ENCODE results near the gene HOXA6.

Gene HOXA6

GRCh38 chr7:27166531-27167505, 19.2 kb upstream of the HOXA6 start:
- H3K27ac ChIP-seq (ENCODE audit: insufficient read depth, low read depth, low read length, poor library complexity, severe bottlenecking): no peak overlapping the region
- H3K4me3 ChIP-seq (ENCODE audit: insufficient read depth, low read depth, low read length): no peak overlapping the region
- 5% methylated on average over 50 of the region's 50 CpGs for WGBS, 2 experiments

GRCh38 chr7:27165996-27166530, 18.5 kb upstream of the HOXA6 start:
- Histone ChIP-seq H3K27ac (ENCODE audit: insufficient read depth, low read depth, low read length, poor library complexity, severe bottlenecking) (no peak overlapping the region), H3K4me1 (ENCODE audit: control insufficient read depth, insufficient read depth, low read length) (no peaks in the 10 kb centered on the region), H3K4me3 (ENCODE audit: insufficient read depth, low read depth, low read length) (no peak overlapping the region), H3K9me3 (ENCODE audit: control insufficient read depth, low read length) (no peaks in the 10 kb centered on the region), H3K27me3 (ENCODE audit: control insufficient read depth, insufficient read depth, low read length, poor library complexity, severe bottlenecking) (peaks cover 100% of the 10 kb centered on the region), H3K36me3 (ENCODE audit: control insufficient read depth, insufficient read depth, low read length) (no peaks in the 10 kb centered on the region)
- WGBS, 2 experiments: 9 to 10% methylated on average over 46 of the region's 46 CpGs

More at GRCh38 chr7:27166531-27167505, 19.2 kb upstream of the HOXA6 start:
- Histone ChIP-seq H3K27me3 (ENCODE audit: control insufficient read depth, insufficient read depth, low read length, poor library complexity, severe bottlenecking) (peaks cover 100% of the 10 kb centered on the region), H3K4me1 (ENCODE audit: control insufficient read depth, insufficient read depth, low read length) (no peaks in the 10 kb centered on the region), H3K36me3 (ENCODE audit: control insufficient read depth, insufficient read depth, low read length) (no peaks in the 10 kb centered on the region), H3K9me3 (ENCODE audit: control insufficient read depth, low read length) (no peaks in the 10 kb centered on the region)

GRCh38 chr7:27165089-27165995, 17.8 kb upstream of the HOXA6 start, which contains the start of gene HOXA9:
Gene HOXA9 (minus strand): TSS chr7:27165537. CDS start chr7:27165457, 80 bp downstream.
- H3K4me3 ChIP-seq (ENCODE audit: insufficient read depth, low read depth, low read length): no peak within 1 kb of the TSS
- H3K27ac ChIP-seq (ENCODE audit: insufficient read depth, low read depth, low read length, poor library complexity, severe bottlenecking): no peak within 1 kb of the TSS

GRCh38 chr7:27164367-27165088, 17.0 kb upstream of the HOXA6 start:
- no peak overlapping the region for H3K27ac ChIP-seq (ENCODE audit: insufficient read depth, low read depth, low read length, poor library complexity, severe bottlenecking)
- WGBS, 2 experiments: 2% methylated on average over 47 of the region's 47 CpGs
- H3K27me3 ChIP-seq (ENCODE audit: control insufficient read depth, insufficient read depth, low read length, poor library complexity, severe bottlenecking): peaks cover 100% of the 10 kb centered on the region
- H3K9me3 ChIP-seq (ENCODE audit: control insufficient read depth, low read length): no peaks in the 10 kb centered on the region
- no peaks in the 10 kb centered on the region for H3K36me3 ChIP-seq (ENCODE audit: control insufficient read depth, insufficient read depth, low read length)
- H3K4me3 ChIP-seq (ENCODE audit: insufficient read depth, low read depth, low read length): no peak overlapping the region
- no peaks in the 10 kb centered on the region for H3K4me1 ChIP-seq (ENCODE audit: control insufficient read depth, insufficient read depth, low read length)

More at GRCh38 chr7:27165089-27165995, 17.8 kb upstream of the HOXA6 start, which contains the start of gene HOXA9:
- H3K9me3 ChIP-seq (ENCODE audit: control insufficient read depth, low read length): no peaks in the 10 kb centered on the region
- H3K36me3 ChIP-seq (ENCODE audit: control insufficient read depth, insufficient read depth, low read length): no peaks in the 10 kb centered on the region
- WGBS, 2 experiments: 13% methylated on average over 82 of the region's 82 CpGs
- no peaks in the 10 kb centered on the region for H3K4me1 ChIP-seq (ENCODE audit: control insufficient read depth, insufficient read depth, low read length)
- H3K27me3 ChIP-seq (ENCODE audit: control insufficient read depth, insufficient read depth, low read length, poor library complexity, severe bottlenecking): peaks cover 100% of the 10 kb centered on the region

- H3K27ac ChIP-seq (ENCODE audit: insufficient read depth, low read depth, low read length, poor library complexity, severe bottlenecking): no peak overlapping the region
- H3K4me1 ChIP-seq (ENCODE audit: control insufficient read depth, insufficient read depth, low read length): no peaks in the 10 kb centered on the region
- 6 to 8% methylated on average over 12 of the region's 12 CpGs for WGBS, 2 experiments
- no peak overlapping the region for H3K4me3 ChIP-seq (ENCODE audit: insufficient read depth, low read depth, low read length)
- H3K36me3 ChIP-seq (ENCODE audit: control insufficient read depth, insufficient read depth, low read length): no peaks in the 10 kb centered on the region
- no peaks in the 10 kb centered on the region for H3K9me3 ChIP-seq (ENCODE audit: control insufficient read depth, low read length)
- H3K27me3 ChIP-seq (ENCODE audit: control insufficient read depth, insufficient read depth, low read length, poor library complexity, severe bottlenecking): peaks cover 100% of the 10 kb centered on the region
Observed at GRCh38 chr7:27164045-27164366, 16.4 kb upstream of the HOXA6 start.

- Histone ChIP-seq H3K27me3 (ENCODE audit: control insufficient read depth, insufficient read depth, low read length, poor library complexity, severe bottlenecking) (peaks cover 100% of the 10 kb centered on the region), H3K36me3 (ENCODE audit: control insufficient read depth, insufficient read depth, low read length) (no peaks in the 10 kb centered on the region), H3K4me1 (ENCODE audit: control insufficient read depth, insufficient read depth, low read length) (no peaks in the 10 kb centered on the region), H3K9me3 (ENCODE audit: control insufficient read depth, low read length) (no peaks in the 10 kb centered on the region), H3K4me3 (ENCODE audit: insufficient read depth, low read depth, low read length) (no peak overlapping the region), H3K27ac (ENCODE audit: insufficient read depth, low read depth, low read length, poor library complexity, severe bottlenecking) (no peak overlapping the region)
- WGBS, 2 experiments: 17 to 19% methylated on average over 22 to 24 of the region's 24 CpGs
Observed at GRCh38 chr7:27163288-27164044, 15.9 kb upstream of the HOXA6 start.

- 79 to 81% methylated on average over 6 to 7 of the region's 7 CpGs for WGBS, 2 experiments
- H3K4me3 ChIP-seq (ENCODE audit: insufficient read depth, low read depth, low read length): no peak overlapping the region
Observed at GRCh38 chr7:27162561-27163287, 15.2 kb upstream of the HOXA6 start.

GRCh38 chr7:27161721-27162560, 14.4 kb upstream of the HOXA6 start:
- no peaks in the 10 kb centered on the region for H3K36me3 ChIP-seq (ENCODE audit: control insufficient read depth, insufficient read depth, low read length)
- H3K27ac ChIP-seq (ENCODE audit: insufficient read depth, low read depth, low read length, poor library complexity, severe bottlenecking): no peak overlapping the region
- no peaks in the 10 kb centered on the region for H3K9me3 ChIP-seq (ENCODE audit: control insufficient read depth, low read length)
- H3K4me3 ChIP-seq (ENCODE audit: insufficient read depth, low read depth, low read length): no peak overlapping the region
- H3K27me3 ChIP-seq (ENCODE audit: control insufficient read depth, insufficient read depth, low read length, poor library complexity, severe bottlenecking): peaks cover 100% of the 10 kb centered on the region
- 16 to 19% methylated on average over 27 to 28 of the region's 30 CpGs for WGBS, 2 experiments
- H3K4me1 ChIP-seq (ENCODE audit: control insufficient read depth, insufficient read depth, low read length): no peaks in the 10 kb centered on the region

More at GRCh38 chr7:27162561-27163287, 15.2 kb upstream of the HOXA6 start:
- Histone ChIP-seq H3K4me1 (ENCODE audit: control insufficient read depth, insufficient read depth, low read length) (no peaks in the 10 kb centered on the region), H3K9me3 (ENCODE audit: control insufficient read depth, low read length) (no peaks in the 10 kb centered on the region), H3K27me3 (ENCODE audit: control insufficient read depth, insufficient read depth, low read length, poor library complexity, severe bottlenecking) (peaks cover 100% of the 10 kb centered on the region), H3K27ac (ENCODE audit: insufficient read depth, low read depth, low read length, poor library complexity, severe bottlenecking) (no peak overlapping the region), H3K36me3 (ENCODE audit: control insufficient read depth, insufficient read depth, low read length) (no peaks in the 10 kb centered on the region)
